B cell (primary cell): ENCODE measurements around the gene SLCO4C1. TPM values are rescaled to one million over a fixed set of nuclear protein-coding genes. Genes with fewer than 3 reads are reported as not detected.

Source experiments
- ATAC-seq: fragments of 200-7000 bp; cut with Tn5 transposase; one replicate; pipeline ENCODE4 v1.10.0; 2021; ENCODE audit warnings: low read depth, mild to moderate bottlenecking, moderate number of reproducible peaks, moderate library complexity
- CTCF ChIA-PET: fragments of 350-600 bp; sonication (Branson Sonifier 250); formaldehyde crosslinking; loops from one replicate; lab custom pipeline; 2021; ENCODE audit warnings: antibody characterized with exemption, inconsistent platforms; lab: Charles Lee
- POLR2A ChIA-PET: fragments of 350-600 bp; sonication (Branson Sonifier 250); formaldehyde crosslinking; loops from one replicate; lab custom pipeline; 2021; ENCODE audit warnings: antibody characterized with exemption; lab: Charles Lee
- DNase-seq: peaks from one replicate; pipeline ENCODE4 v3.0.0; 2013
- H2AFZ ChIP-seq: 2 replicates; pipeline ENCODE4 v1.6.1; 2012; ENCODE audit warnings: mild to moderate bottlenecking, low read depth, low read length; ENCODE audit not compliant: insufficient read depth, poor library complexity, severe bottlenecking
- H3K27ac ChIP-seq, 2 donors: 1 replicate in 1 of 2; 2 replicates in 1 of 2; pipeline ENCODE4 v1.5.1; 2012 to 2013; ENCODE audit warnings: low read length in 2 of 2, mild to moderate bottlenecking in 2 of 2, moderate library complexity in 1 of 2
- H3K27me3 ChIP-seq, 4 experiments: fragments of 200-600 bp in 1 of 4; sonication (generic) in 1 of 4; replicated peaks in 1 of 4; 1 replicate in 2 of 4; 2 replicates in 2 of 4; pipeline versions ENCODE4 v1.6.1 to v1.7.0; 2013 to 2016; ENCODE audit warnings: low read length in 3 of 4, mild to moderate bottlenecking in 2 of 4, mixed read lengths in 1 of 4, moderate library complexity in 1 of 4; ENCODE audit not compliant: insufficient read depth in 4 of 4, control insufficient read depth in 3 of 4; ENCODE audit errors: control extremely low read depth in 1 of 4
- H3K36me3 ChIP-seq, 2 experiments: replicated peaks in 1 of 2; 1 replicate in 1 of 2; 2 replicates in 1 of 2; pipeline versions ENCODE4 v1.6.1 to v1.7.1; 2013; ENCODE audit warnings: low read length in 1 of 2; ENCODE audit not compliant: insufficient read depth in 2 of 2, control insufficient read depth in 1 of 2; ENCODE audit errors: control extremely low read depth in 1 of 2, extremely low read depth in 1 of 2
- H3K4me1 ChIP-seq, 2 donors: fragments of 200-600 bp in 1 of 2; sonication (generic) in 1 of 2; 1 replicate in 1 of 2; 2 replicates in 1 of 2; pipeline versions ENCODE4 v1.5.1 to v1.6.1; 2013 to 2017; ENCODE audit warnings: low read length in 2 of 2; ENCODE audit not compliant: control insufficient read depth in 2 of 2, insufficient read depth in 2 of 2
- H3K4me2 ChIP-seq: replicated peaks from 2 replicates; pipeline ENCODE3; 2012; ENCODE audit warnings: mild to moderate bottlenecking, low read depth, low read length; ENCODE audit not compliant: poor library complexity, severe bottlenecking
- H3K4me3 ChIP-seq, 5 experiments: fragments of 200-600 bp in 1 of 5; sonication (generic) in 1 of 5; 1 replicate in 3 of 5; 2 replicates in 2 of 5; pipeline versions ENCODE4 v1.5.1 to v1.7.0; 2011 to 2016; ENCODE audit warnings: low read length in 4 of 5, mild to moderate bottlenecking in 4 of 5, low read depth in 2 of 5, control low read depth in 1 of 5, moderate library complexity in 1 of 5; ENCODE audit not compliant: insufficient read depth in 1 of 5; ENCODE audit errors: control extremely low read depth in 1 of 5, extremely low read depth in 1 of 5
- H3K79me2 ChIP-seq: fragments of 200-600 bp; sonication (generic); one replicate; pipeline ENCODE4 v1.6.0; 2016; ENCODE audit warnings: low read length; ENCODE audit not compliant: control insufficient read depth, insufficient read depth
- H3K9ac ChIP-seq: fragments of 200-600 bp; sonication (generic); 2 replicates; pipeline ENCODE4 v1.6.1; 2017; ENCODE audit warnings: mild to moderate bottlenecking, low read length, moderate library complexity
- H3K9me3 ChIP-seq, 3 donors: one replicate each; pipeline versions ENCODE4 v1.6.1 to v1.7.1; 2013; ENCODE audit warnings: low read length in 2 of 3; ENCODE audit not compliant: control insufficient read depth in 2 of 3, insufficient read depth in 1 of 3; ENCODE audit errors: control extremely low read depth in 1 of 3
- H4K20me1 ChIP-seq: 2 replicates; pipeline ENCODE4 v1.6.0; 2012; ENCODE audit warnings: mild to moderate bottlenecking, low read length; ENCODE audit not compliant: insufficient read depth, control insufficient read depth, poor library complexity, severe bottlenecking
- H3K27ac Mint-ChIP-seq: one replicate; pipeline ENCODE4 v1.8.0; 2021; ENCODE audit warnings: mixed read lengths
- H3K27me3 Mint-ChIP-seq: one replicate; pipeline ENCODE4 v1.8.0; 2021; ENCODE audit warnings: mixed read lengths
- H3K4me1 Mint-ChIP-seq: one replicate; pipeline ENCODE4 v1.8.0; 2021; ENCODE audit warnings: mixed read lengths
- H3K4me3 Mint-ChIP-seq: one replicate; pipeline ENCODE4 v1.8.0; 2021; ENCODE audit warnings: mixed read lengths
- H3K9me3 Mint-ChIP-seq: one replicate; pipeline ENCODE4 v1.8.0; 2022; ENCODE audit warnings: mixed read lengths; ENCODE audit not compliant: insufficient read depth
- CTCF ChIP-seq: fragments of 200-600 bp; IDR thresholded peaks from one replicate; pipeline ENCODE4 v1.8.0; 2022; ENCODE audit warnings: antibody characterized with exemption, mild to moderate bottlenecking
- EZH2 ChIP-seq: IDR thresholded peaks from 2 replicates; pipeline ENCODE4 v1.6.1; 2012; ENCODE audit warnings: borderline replicate concordance, low read depth, mild to moderate bottlenecking, moderate library complexity, low read length; ENCODE audit not compliant: insufficient read depth, poor library complexity, severe bottlenecking
- WGBS: methylation state at CpG from one replicate; pipeline ENCODE4 v1.1.5; 2013; ENCODE audit warnings: missing lambda C conversion rate; ENCODE audit not compliant: insufficient coverage; 5-methylcytosine and 5-hydroxymethylcytosine counted together
- intact Hi-C: fragments of 100-400 bp; cut with micrococcal nuclease; formaldehyde crosslinking; loops from one replicate; pipeline ENCODE4 v1.10.0; 2022
- polyA plus RNA-seq: library from polyadenylated mRNA; depleted of rRNA; stranded (reverse); fragments of >200 nt; gene quantifications from 2 replicates; pipeline ENCODE4 v1.2.3, GENCODE V29; 2012
- total RNA-seq, 2 donors: library from RNA; stranded (reverse); fragments of 120-200 nt in 1 of 2; gene quantifications; 1 replicate in 1 of 2; 2 replicates in 1 of 2; pipeline versions ENCODE4 v1.2.3 to v1.2.4, GENCODE V29; 2013 to 2022

Gene SLCO4C1
- total and polyA plus RNA-seq, 2 donors (not counting 1 experiment from before 2014, with no cell fraction given): 0.36 to 0.42 TPM

DNA sequence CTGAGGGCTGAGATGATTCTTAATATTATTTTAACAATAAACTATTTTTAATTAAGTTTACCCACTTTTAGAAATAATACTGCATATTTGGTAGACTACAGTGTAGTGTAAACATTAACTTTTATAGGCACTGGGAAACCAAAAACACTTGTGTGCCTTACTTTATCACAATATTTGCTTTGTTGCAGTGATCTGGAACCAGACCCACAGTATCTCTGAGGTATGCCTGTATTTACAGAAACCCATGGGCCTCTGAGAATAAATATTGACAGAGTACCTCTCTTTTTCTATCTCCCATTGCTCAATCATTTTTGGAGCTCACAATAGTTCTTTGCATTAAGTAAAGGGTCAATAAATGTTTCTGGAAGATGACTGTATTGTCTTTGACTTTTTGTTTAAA, 73.3 kb downstream of the SLCO4C1 start:
- no peak overlapping the region for H3K9ac ChIP-seq
- Mint-ChIP-seq H3K4me3 (no peak overlapping the region), H3K4me1 (no peaks in the 10 kb centered on the region), H3K27ac (no peak overlapping the region), H3K27me3 (peaks cover 5% of the 10 kb centered on the region), H3K9me3 (peaks cover 2% of the 10 kb centered on the region)
- no peak overlapping the region for H2AFZ ChIP-seq
- H4K20me1 ChIP-seq: no peaks in the 10 kb centered on the region
- H3K79me2 ChIP-seq: no peaks in the 10 kb centered on the region
- no peak for TF ChIP-seq EZH2
- no peak for TF ChIP-seq CTCF
- no peak overlapping the region for H3K27ac ChIP-seq
- POLR2A ChIA-PET: no interaction called here
- intact Hi-C loops: loop anchor here (10.0 kb wide), 1 partner anchor 1788 kb away; no protein-coding TSS in a partner anchor
- no peaks in the 10 kb centered on the region for H3K4me1 ChIP-seq
- H3K9me3 ChIP-seq: peaks cover 0 to 1% (median 0%) of the 10 kb centered on the region in 3 donors
- CTCF ChIA-PET: interaction anchor here (1.0 to 1.1 kb wide), 2 partner anchors 12 to 18 kb away, joined by 3 read pairs; no protein-coding TSS in a partner anchor
- no peaks in the 10 kb centered on the region for H3K27me3 ChIP-seq
- ATAC-seq (no peak), DNase-seq (no peak)
- no peak overlapping the region for H3K4me2 ChIP-seq
- H3K36me3 ChIP-seq: no peaks in the 10 kb centered on the region
- no peak overlapping the region for H3K4me3 ChIP-seq

- no peaks in the 10 kb centered on the region for H3K4me1 Mint-ChIP-seq
- no peaks in the 10 kb centered on the region for H3K36me3 ChIP-seq
- intact Hi-C loops: loop anchor here (10.0 kb wide), 1 partner anchor 1787 kb away; no protein-coding TSS in a partner anchor
- H3K9me3 Mint-ChIP-seq: peaks cover 2% of the 10 kb centered on the region
- ChIA-PET CTCF (no interaction called here), POLR2A (no interaction called here)
- WGBS: no CpG with 5 or more reads among the region's 1 CpG
- no peak overlapping the region for H3K27ac ChIP-seq
- no peak overlapping the region for H3K4me2 ChIP-seq
- no peaks in the 10 kb centered on the region for H3K27me3 ChIP-seq
- H3K27ac Mint-ChIP-seq: no peak overlapping the region
- ATAC-seq: no peak
- H2AFZ ChIP-seq: no peak overlapping the region
- no peaks in the 10 kb centered on the region for H3K79me2 ChIP-seq
- H3K4me3 Mint-ChIP-seq: no peak overlapping the region
- no peak overlapping the region for H3K9ac ChIP-seq
- H3K4me3 ChIP-seq: no peak overlapping the region
- peaks cover 0 to 1% (median 0%) of the 10 kb centered on the region in 3 donors for H3K9me3 ChIP-seq
- H3K4me1 ChIP-seq: no peaks in the 10 kb centered on the region
- no peak for TF ChIP-seq EZH2
- TF ChIP-seq CTCF: no peak
- DNase-seq: no peak
- peaks cover 5% of the 10 kb centered on the region for H3K27me3 Mint-ChIP-seq
- H4K20me1 ChIP-seq: no peaks in the 10 kb centered on the region
These were observed 74.1 kb downstream of the SLCO4C1 start for GRCh38 chr5:102221949-102222348.
